ENCODE results near the gene TMEM89. TPM values are rescaled to one million over a fixed set of nuclear protein-coding genes. Genes with fewer than 3 reads are reported as not detected.

The TMEM89 gene
- total RNA-seq, 1 donor: not detected

DNA sequence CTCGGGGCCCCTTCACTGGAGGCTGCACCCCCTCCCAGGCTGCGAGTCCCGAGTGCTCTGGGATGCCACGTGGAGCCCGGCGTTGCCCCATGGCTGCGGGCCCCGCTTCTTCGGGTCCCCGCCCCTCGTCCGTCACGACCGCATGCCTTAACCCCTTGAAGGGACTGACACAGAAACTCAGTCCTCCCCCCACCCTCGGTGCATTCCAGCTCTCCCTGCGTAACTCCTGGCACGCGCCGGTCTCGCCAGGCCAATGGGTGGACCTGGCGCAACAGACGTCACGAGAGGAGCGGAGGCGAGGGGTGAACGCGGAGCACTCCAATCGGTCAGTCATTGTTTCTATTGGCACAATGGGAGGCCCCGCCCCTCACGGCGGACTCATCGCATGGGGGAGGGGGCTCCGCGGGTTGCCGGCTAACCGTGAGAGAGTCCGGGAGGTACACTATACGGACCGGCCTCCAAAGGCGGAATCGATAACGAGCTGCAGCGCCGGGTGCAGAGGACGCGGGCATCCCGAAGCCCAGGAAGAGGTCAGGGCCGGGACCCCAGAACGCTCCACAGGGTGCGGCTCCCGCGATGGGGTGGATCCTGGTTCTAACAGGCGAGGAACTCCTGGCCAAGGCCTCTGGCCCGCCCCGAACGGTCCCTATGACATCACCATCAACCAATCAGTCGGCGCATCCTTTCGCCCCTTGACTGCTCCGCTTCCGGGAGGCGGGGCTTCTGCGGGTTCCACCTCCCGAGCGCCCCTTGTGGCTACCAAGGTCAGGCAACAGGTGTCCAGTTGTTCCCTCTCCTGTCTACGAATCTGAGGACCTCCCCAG, 42.1 kb upstream of the TMEM89 start:
- H2AFZ ChIP-seq (ENCODE audit: low read length): peak overlapping the region; percentile 92
- H3K79me2 ChIP-seq (ENCODE audit: insufficient read depth, low read length): no peaks in the 10 kb centered on the region
- TF ChIP-seq, protein P1, sequence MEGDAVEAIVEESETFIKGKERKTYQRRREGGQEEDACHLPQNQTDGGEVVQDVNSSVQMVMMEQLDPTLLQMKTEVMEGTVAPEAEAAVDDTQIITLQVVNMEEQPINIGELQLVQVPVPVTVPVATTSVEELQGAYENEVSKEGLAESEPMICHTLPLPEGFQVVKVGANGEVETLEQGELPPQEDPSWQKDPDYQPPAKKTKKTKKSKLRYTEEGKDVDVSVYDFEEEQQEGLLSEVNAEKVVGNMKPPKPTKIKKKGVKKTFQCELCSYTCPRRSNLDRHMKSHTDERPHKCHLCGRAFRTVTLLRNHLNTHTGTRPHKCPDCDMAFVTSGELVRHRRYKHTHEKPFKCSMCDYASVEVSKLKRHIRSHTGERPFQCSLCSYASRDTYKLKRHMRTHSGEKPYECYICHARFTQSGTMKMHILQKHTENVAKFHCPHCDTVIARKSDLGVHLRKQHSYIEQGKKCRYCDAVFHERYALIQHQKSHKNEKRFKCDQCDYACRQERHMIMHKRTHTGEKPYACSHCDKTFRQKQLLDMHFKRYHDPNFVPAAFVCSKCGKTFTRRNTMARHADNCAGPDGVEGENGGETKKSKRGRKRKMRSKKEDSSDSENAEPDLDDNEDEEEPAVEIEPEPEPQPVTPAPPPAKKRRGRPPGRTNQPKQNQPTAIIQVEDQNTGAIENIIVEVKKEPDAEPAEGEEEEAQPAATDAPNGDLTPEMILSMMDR (IDR thresholded peaks at IDR 0.05; ENCODE audit: extremely low read depth, low read depth, low read length): peak; percentile 86
- H3K4me2 ChIP-seq (ENCODE audit: insufficient read depth, low read length): peak overlapping the region; percentile 99
- no peaks in the 10 kb centered on the region for H3K36me3 ChIP-seq (ENCODE audit: insufficient read depth, low read length)
- H3K9me3 ChIP-seq (ENCODE audit: low read depth, low read length): no peaks in the 10 kb centered on the region
- H4K20me1 ChIP-seq (ENCODE audit: insufficient read depth, low read length): peaks cover 6% of the 10 kb centered on the region
- H3K27ac ChIP-seq (ENCODE audit: low read depth, low read length): peak overlapping the region; percentile 99
- H3K4me1 ChIP-seq (ENCODE audit: insufficient read depth, low read length): peaks cover 18% of the 10 kb centered on the region
- H3K4me3 ChIP-seq (ENCODE audit: insufficient read depth, low read length): peak overlapping the region; percentile 85
- no peaks in the 10 kb centered on the region for H3K27me3 ChIP-seq (ENCODE audit: insufficient read depth, low read length)
- DNase-seq (ENCODE audit: insufficient read length, low spot score, missing footprints): peak; percentile 100

DNA sequence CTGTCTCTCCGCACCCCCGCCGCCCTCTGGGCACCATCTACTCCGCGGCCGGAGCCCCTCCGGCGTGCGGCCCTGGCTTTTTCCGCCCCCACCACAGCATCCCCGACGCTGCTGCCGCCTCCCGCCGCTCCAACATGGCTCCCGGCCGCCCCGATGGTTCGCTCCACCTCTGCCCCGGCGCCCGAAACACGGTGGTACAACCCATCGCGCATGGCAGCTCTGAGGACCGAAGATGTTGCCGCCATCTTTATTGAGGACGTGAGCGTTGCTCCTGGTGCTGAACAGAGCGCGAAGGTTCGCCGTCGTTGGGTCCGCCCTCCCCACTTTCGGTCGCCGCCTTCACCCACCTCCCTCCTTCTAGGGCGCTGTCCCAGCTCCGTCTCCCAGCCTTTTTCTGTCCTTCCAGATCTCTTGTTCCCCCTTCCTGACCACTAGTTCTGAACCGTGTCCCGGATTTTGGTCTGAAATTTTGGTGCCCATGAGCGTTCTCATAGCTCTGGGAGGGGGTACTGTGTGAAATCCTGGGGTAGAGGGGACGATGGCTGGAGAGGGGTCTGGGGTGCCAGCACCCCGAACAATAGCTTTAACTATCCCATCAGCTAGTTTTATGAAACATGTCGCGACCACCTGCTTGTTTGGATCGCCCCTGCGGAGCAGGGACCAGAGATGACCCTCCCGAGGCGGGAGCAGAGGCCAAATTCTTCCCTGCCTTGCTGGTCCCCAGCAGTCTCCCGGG, 41.4 kb upstream of the TMEM89 start, which contains the start of gene CELSR3:
TSS of gene CELSR3 (minus strand) at position 134 of the 736 bp plus-strand sequence. CDS start 252 bp downstream, outside the sequence.
- TF ChIP-seq, protein P1 (IDR thresholded peaks at IDR 0.05; ENCODE audit: extremely low read depth, low read depth, low read length): no peak
- Histone ChIP-seq H2AFZ (ENCODE audit: low read length) (peak within 1 kb of the TSS; percentile 92), H3K4me2 (ENCODE audit: insufficient read depth, low read length) (peak within 1 kb of the TSS; percentile 99), H4K20me1 (ENCODE audit: insufficient read depth, low read length) (peaks cover 6% of the 10 kb centered on the region), H3K4me3 (ENCODE audit: insufficient read depth, low read length) (peak within 1 kb of the TSS; percentile 85), H3K27me3 (ENCODE audit: insufficient read depth, low read length) (no peaks in the 10 kb centered on the region), H3K79me2 (ENCODE audit: insufficient read depth, low read length) (no peaks in the 10 kb centered on the region), H3K9me3 (ENCODE audit: low read depth, low read length) (no peaks in the 10 kb centered on the region), H3K27ac (ENCODE audit: low read depth, low read length) (peak within 1 kb of the TSS; percentile 99), H3K36me3 (ENCODE audit: insufficient read depth, low read length) (no peaks in the 10 kb centered on the region), H3K4me1 (ENCODE audit: insufficient read depth, low read length) (peaks cover 18% of the 10 kb centered on the region)
- peak; percentile 98 for DNase-seq (ENCODE audit: insufficient read length, low spot score, missing footprints)

DNA sequence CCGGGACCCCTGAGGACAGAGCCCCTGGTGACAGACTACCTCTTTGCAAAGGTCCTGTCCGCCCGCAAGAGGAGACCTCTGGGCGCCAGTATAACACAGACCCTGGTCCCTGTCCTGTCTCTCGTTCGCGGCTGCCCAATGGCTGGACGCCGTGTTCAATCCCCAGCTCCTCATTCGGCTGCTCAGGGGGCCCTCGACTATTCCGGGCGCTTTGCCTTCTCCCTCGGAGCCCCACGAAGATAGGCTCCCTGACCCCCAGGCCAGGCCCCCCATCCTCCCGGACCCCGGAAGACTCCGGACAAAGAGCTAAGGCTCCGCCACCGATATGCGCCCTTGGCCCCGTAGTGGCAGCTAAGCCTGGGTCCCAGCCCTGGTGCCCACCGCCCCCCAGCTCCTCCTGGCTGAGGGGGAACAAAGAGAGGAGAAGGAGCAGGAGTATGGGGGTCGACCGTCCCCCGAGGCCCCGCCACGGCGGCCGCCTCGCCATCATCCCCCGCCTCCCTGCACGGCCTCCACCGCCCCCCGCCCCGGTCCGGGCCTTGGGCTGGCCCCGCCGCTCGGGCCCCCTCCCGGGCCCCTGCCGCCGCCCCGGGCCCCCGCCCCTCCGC, 40.7 kb upstream of the TMEM89 start:
- peak; percentile 86 for DNase-seq (ENCODE audit: insufficient read length, low spot score, missing footprints)
- peak overlapping the region; percentile 85 for H3K4me3 ChIP-seq (ENCODE audit: insufficient read depth, low read length)
- H3K27me3 ChIP-seq (ENCODE audit: insufficient read depth, low read length): no peaks in the 10 kb centered on the region
- peaks cover 6% of the 10 kb centered on the region for H4K20me1 ChIP-seq (ENCODE audit: insufficient read depth, low read length)
- TF ChIP-seq, protein P1 (IDR thresholded peaks at IDR 0.05; ENCODE audit: extremely low read depth, low read depth, low read length): no peak
- no peak overlapping the region for H3K27ac ChIP-seq (ENCODE audit: low read depth, low read length)
- H3K9me3 ChIP-seq (ENCODE audit: low read depth, low read length): no peaks in the 10 kb centered on the region
- H3K79me2 ChIP-seq (ENCODE audit: insufficient read depth, low read length): no peaks in the 10 kb centered on the region
- no peaks in the 10 kb centered on the region for H3K36me3 ChIP-seq (ENCODE audit: insufficient read depth, low read length)
- peak overlapping the region; percentile 99 for H3K4me2 ChIP-seq (ENCODE audit: insufficient read depth, low read length)
- H2AFZ ChIP-seq (ENCODE audit: low read length): no peak overlapping the region
- H3K4me1 ChIP-seq (ENCODE audit: insufficient read depth, low read length): peaks cover 18% of the 10 kb centered on the region
